H9 (cell line): ENCODE measurements around the gene IL5RA. TPM values are rescaled to one million over a fixed set of nuclear protein-coding genes. Genes with fewer than 3 reads are reported as not detected.

Experiments
- DNase-seq: peaks from one replicate; pipeline ENCODE4 v3.0.0-alpha.2; 2017
- H2AFZ ChIP-seq: one replicate; pipeline ENCODE4 v1.6.1; 2013; ENCODE audit warnings: mild to moderate bottlenecking, low read length, control low read depth, moderate library complexity
- H2AK5ac ChIP-seq: 2 replicates; pipeline ENCODE4 v1.6.1; 2013; ENCODE audit warnings: low read length, control low read depth, mixed read lengths; ENCODE audit not compliant: insufficient read length
- H2BK120ac ChIP-seq: one replicate; pipeline ENCODE4 v1.6.1; 2013; ENCODE audit warnings: low read depth, mild to moderate bottlenecking, low read length, control low read depth, inconsistent platforms; ENCODE audit not compliant: poor library complexity, severe bottlenecking
- H2BK12ac ChIP-seq: 2 replicates; pipeline ENCODE4 v1.6.1; 2013; ENCODE audit warnings: low read length, control low read depth, mixed read lengths, low read depth; ENCODE audit not compliant: insufficient read length
- H2BK15ac ChIP-seq: 2 replicates; pipeline ENCODE4 v1.6.1; 2013; ENCODE audit warnings: low read depth, low read length, control low read depth
- H2BK20ac ChIP-seq: one replicate; pipeline ENCODE4 v1.6.1; 2013; ENCODE audit warnings: low read depth, mild to moderate bottlenecking, low read length, control low read depth, inconsistent platforms; ENCODE audit not compliant: poor library complexity, severe bottlenecking
- H2BK5ac ChIP-seq: 2 replicates; pipeline ENCODE4 v1.6.1; 2013; ENCODE audit warnings: low read length, control low read depth, mixed read lengths; ENCODE audit not compliant: insufficient read length
- H3K14ac ChIP-seq: 2 replicates; pipeline ENCODE4 v1.6.1; 2013; ENCODE audit warnings: low read length, control low read depth; ENCODE audit not compliant: insufficient read depth
- H3K18ac ChIP-seq: 2 replicates; pipeline ENCODE4 v1.6.1; 2013; ENCODE audit warnings: low read depth, mild to moderate bottlenecking, mixed read lengths, low read length, control low read depth; ENCODE audit not compliant: insufficient read length
- H3K23ac ChIP-seq: 2 replicates; pipeline ENCODE4 v1.6.1; 2013; ENCODE audit warnings: low read length, control low read depth, mixed read lengths, low read depth; ENCODE audit not compliant: insufficient read length
- H3K23me2 ChIP-seq: 2 replicates; pipeline ENCODE4 v1.6.1; 2013; ENCODE audit warnings: low read depth, mild to moderate bottlenecking, mixed read lengths, low read length, control low read depth; ENCODE audit not compliant: insufficient read length, poor library complexity, severe bottlenecking
- H3K27ac ChIP-seq: 2 replicates; pipeline ENCODE4 v1.5.1; 2013; ENCODE audit warnings: low read length, control low read depth, mixed read lengths, low read depth; ENCODE audit not compliant: insufficient read length
- H3K27me3 ChIP-seq: 2 replicates; pipeline ENCODE4 v1.6.1; 2013; ENCODE audit warnings: low read length, control low read depth, inconsistent platforms; ENCODE audit not compliant: insufficient read depth
- H3K4ac ChIP-seq: 2 replicates; pipeline ENCODE4 v1.6.1; 2013; ENCODE audit warnings: low read depth, mild to moderate bottlenecking, control low read depth, inconsistent platforms, low read length, moderate library complexity
- H3K4me1 ChIP-seq: 2 replicates; pipeline ENCODE4 v1.6.1; 2013; ENCODE audit warnings: low read length, control low read depth, inconsistent platforms; ENCODE audit not compliant: insufficient read depth
- H3K4me2 ChIP-seq: 2 replicates; pipeline ENCODE4 v1.6.1; 2013; ENCODE audit warnings: low read length, control low read depth, mixed read lengths; ENCODE audit not compliant: insufficient read length, insufficient read depth
- H3K56ac ChIP-seq: 2 replicates; pipeline ENCODE4 v1.6.1; 2013; ENCODE audit warnings: low read depth, mild to moderate bottlenecking, mixed read lengths, low read length, control low read depth; ENCODE audit not compliant: insufficient read length
- H3K79me1 ChIP-seq: 2 replicates; pipeline ENCODE4 v1.6.1; 2013; ENCODE audit warnings: low read depth, mild to moderate bottlenecking, moderate library complexity, low read length, control low read depth, inconsistent platforms; ENCODE audit not compliant: insufficient read depth, poor library complexity, severe bottlenecking
- H3K79me2 ChIP-seq: 2 replicates; pipeline ENCODE4 v1.6.1; 2013; ENCODE audit warnings: low read length, control low read depth, inconsistent platforms; ENCODE audit not compliant: insufficient read depth
- H3K9ac ChIP-seq: 2 replicates; pipeline ENCODE4 v1.6.1; 2013; ENCODE audit warnings: low read length, control low read depth, mixed read lengths; ENCODE audit not compliant: insufficient read length; ENCODE audit errors: extremely low read depth
- H3K9me3 ChIP-seq: one replicate; pipeline ENCODE4 v1.6.1; 2013; ENCODE audit warnings: low read depth, low read length, inconsistent platforms; ENCODE audit not compliant: control insufficient read depth
- H3T11ph ChIP-seq: one replicate; pipeline ENCODE4 v1.6.1; 2013; ENCODE audit warnings: mild to moderate bottlenecking, low read length, control low read depth, inconsistent platforms
- H4K20me1 ChIP-seq: one replicate; pipeline ENCODE4 v1.6.1; 2013; ENCODE audit not compliant: control insufficient read depth, insufficient read length, insufficient read depth
- H4K5ac ChIP-seq: 2 replicates; pipeline ENCODE4 v1.6.1; 2013; ENCODE audit warnings: low read depth, mild to moderate bottlenecking, mixed read lengths, low read length, control low read depth; ENCODE audit not compliant: insufficient read length
- H4K8ac ChIP-seq: replicated peaks from 2 replicates; pipeline ENCODE4 v1.6.1; 2013; ENCODE audit warnings: low read length, control low read depth, mixed read lengths, low read depth; ENCODE audit not compliant: insufficient read length
- H4K91ac ChIP-seq: 2 replicates; pipeline ENCODE4 v1.6.1; 2013; ENCODE audit warnings: low read depth, mild to moderate bottlenecking, moderate library complexity, mixed read lengths, low read length, control low read depth; ENCODE audit not compliant: insufficient read length
- H3K27ac Mint-ChIP-seq, 3 experiments: 2 replicates in 2 of 3; 3 replicates in 1 of 3; pipeline ENCODE4 v1.8.0; 2020 to 2021; ENCODE audit warnings: mixed read lengths in 3 of 3, mild to moderate bottlenecking in 1 of 3, moderate library complexity in 1 of 3
- H3K27me3 Mint-ChIP-seq: 2 replicates; pipeline ENCODE4 v1.8.0; 2021; ENCODE audit warnings: low read depth, mild to moderate bottlenecking, moderate library complexity, mixed read lengths
- H3K36me3 Mint-ChIP-seq, 3 experiments: 2 replicates in 2 of 3; 3 replicates in 1 of 3; pipeline ENCODE4 v1.8.0; 2020 to 2021; ENCODE audit warnings: low read depth in 3 of 3, mixed read lengths in 3 of 3; ENCODE audit not compliant: insufficient read depth in 1 of 3
- H3K4me1 Mint-ChIP-seq, 2 experiments: 2 replicates each; pipeline ENCODE4 v1.8.0; 2020; ENCODE audit warnings: mixed read lengths in 2 of 2
- H3K4me3 Mint-ChIP-seq, 2 experiments: 2 replicates in 1 of 2; 3 replicates in 1 of 2; pipeline ENCODE4 v1.8.0; 2020 to 2021; ENCODE audit warnings: mild to moderate bottlenecking in 2 of 2, mixed read lengths in 2 of 2, moderate library complexity in 1 of 2
- H3K9me3 Mint-ChIP-seq, 2 experiments: 2 replicates in 1 of 2; 3 replicates in 1 of 2; pipeline ENCODE4 v1.8.0; 2020; ENCODE audit warnings: mild to moderate bottlenecking in 2 of 2, mixed read lengths in 2 of 2, moderate library complexity in 1 of 2
- WGBS: extraction: QIAGEN DNeasy Blood & Tissue Kit; methylation state at CpG from one replicate; pipeline ENCODE4 v1.1.7; 2013; ENCODE audit warnings: missing lambda C conversion rate, low lambda C conversion rate, mixed read lengths; ENCODE audit not compliant: insufficient read length; ENCODE audit errors: extremely low coverage; 5-methylcytosine and 5-hydroxymethylcytosine counted together
- total RNA-seq: library from RNA; stranded (reverse); gene quantifications from 2 replicates; pipeline ENCODE4 v1.2.1, GENCODE V29; 2021
- TF ChIP-seq, protein P1 (sequence below): fragments of 200-600 bp; sonication (generic); conservative IDR thresholded peaks from 3 replicates; pipeline ENCODE4 v1.8.0; 2021; ENCODE audit warnings: antibody characterized with exemption, mild to moderate bottlenecking

The IL5RA gene
- total RNA-seq, 1 experiment from 2014 or later = not detected

DNA sequence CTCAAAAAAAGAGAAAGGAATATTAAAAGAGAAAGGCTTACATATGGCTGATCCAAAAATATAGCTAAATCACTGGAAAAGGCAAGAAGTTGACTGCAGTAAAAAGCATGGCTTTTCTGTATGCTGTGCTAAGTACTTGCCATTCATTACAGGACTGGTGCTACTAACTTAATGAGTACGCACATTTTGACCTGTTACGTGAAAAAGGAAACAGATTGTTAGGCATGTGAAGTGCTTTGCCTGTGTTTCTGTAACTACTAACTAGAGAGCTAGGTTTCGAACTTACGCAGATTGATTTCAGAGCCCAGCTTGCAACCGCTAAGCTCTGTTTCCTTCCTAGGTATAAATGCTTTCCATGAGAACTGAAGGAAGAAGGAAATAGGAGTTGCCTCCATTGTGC lies 19.4 kb upstream of the IL5RA start:
- H3K27me3 Mint-ChIP-seq = no peaks in the 10 kb centered on the region
- no peak overlapping the region for H3K9ac ChIP-seq

More for the DNA sequence above, 19.4 kb upstream of the IL5RA start:
- no peak overlapping the region for H3K18ac ChIP-seq
- H2BK12ac ChIP-seq = no peak overlapping the region
- no peak overlapping the region for H2BK15ac ChIP-seq
- H3K4me2 ChIP-seq = no peak overlapping the region
- H3K27me3 ChIP-seq = no peaks in the 10 kb centered on the region
- H4K20me1 ChIP-seq = no peaks in the 10 kb centered on the region
- H3K4me1 ChIP-seq = no peaks in the 10 kb centered on the region
- H4K91ac ChIP-seq = no peak overlapping the region
- peaks cover 13% of the 10 kb centered on the region for H3K23me2 ChIP-seq
- no peak overlapping the region for H4K5ac ChIP-seq
- Mint-ChIP-seq H3K27ac (no peak overlapping the region), H3K4me1 (peaks cover 18 to 21% of the 10 kb centered on the region in 2 experiments), H3K9me3 (no peaks in the 10 kb centered on the region), H3K36me3 (peaks cover 19 to 39% (median 34%) of the 10 kb centered on the region in 3 experiments), H3K4me3 (no peak overlapping the region)
- no peak for DNase-seq
- H2BK20ac ChIP-seq = no peak overlapping the region
- no peak overlapping the region for H3K23ac ChIP-seq
- H3K79me1 ChIP-seq = no peaks in the 10 kb centered on the region
- TF ChIP-seq, protein P1, sequence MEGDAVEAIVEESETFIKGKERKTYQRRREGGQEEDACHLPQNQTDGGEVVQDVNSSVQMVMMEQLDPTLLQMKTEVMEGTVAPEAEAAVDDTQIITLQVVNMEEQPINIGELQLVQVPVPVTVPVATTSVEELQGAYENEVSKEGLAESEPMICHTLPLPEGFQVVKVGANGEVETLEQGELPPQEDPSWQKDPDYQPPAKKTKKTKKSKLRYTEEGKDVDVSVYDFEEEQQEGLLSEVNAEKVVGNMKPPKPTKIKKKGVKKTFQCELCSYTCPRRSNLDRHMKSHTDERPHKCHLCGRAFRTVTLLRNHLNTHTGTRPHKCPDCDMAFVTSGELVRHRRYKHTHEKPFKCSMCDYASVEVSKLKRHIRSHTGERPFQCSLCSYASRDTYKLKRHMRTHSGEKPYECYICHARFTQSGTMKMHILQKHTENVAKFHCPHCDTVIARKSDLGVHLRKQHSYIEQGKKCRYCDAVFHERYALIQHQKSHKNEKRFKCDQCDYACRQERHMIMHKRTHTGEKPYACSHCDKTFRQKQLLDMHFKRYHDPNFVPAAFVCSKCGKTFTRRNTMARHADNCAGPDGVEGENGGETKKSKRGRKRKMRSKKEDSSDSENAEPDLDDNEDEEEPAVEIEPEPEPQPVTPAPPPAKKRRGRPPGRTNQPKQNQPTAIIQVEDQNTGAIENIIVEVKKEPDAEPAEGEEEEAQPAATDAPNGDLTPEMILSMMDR = no peak
- WGBS = no CpG with 5 or more reads among the region's 5 CpGs
- no peak overlapping the region for H3T11ph ChIP-seq
- H3K79me2 ChIP-seq = peaks cover 8% of the 10 kb centered on the region; the same call in 1 of the 2 replicates
- no peak overlapping the region for H4K8ac ChIP-seq
- H3K4ac ChIP-seq = no peak overlapping the region
- H3K27ac ChIP-seq = no peak overlapping the region
- H2BK120ac ChIP-seq = no peak overlapping the region
- no peaks in the 10 kb centered on the region for H3K9me3 ChIP-seq
- no peak overlapping the region for H3K14ac ChIP-seq
- no peak overlapping the region for H2AK5ac ChIP-seq
- H3K56ac ChIP-seq = no peak overlapping the region
- no peak overlapping the region for H2AFZ ChIP-seq
- H2BK5ac ChIP-seq = no peak overlapping the region
